Measurements from ENCODE around the gene PRDM7. TPM values are rescaled to one million over a fixed set of nuclear protein-coding genes. Genes with fewer than 3 reads are reported as not detected.

Gene PRDM7
- total and polyA plus RNA-seq, 9 of the 15 experiments (the other 6 are each of a cell fraction or from before 2014, with no cell fraction given) = not detected

- TF ChIP-seq TAF9B (IDR thresholded peaks at IDR 0.05; ENCODE audit: partially characterized antibody) (no peak), E2F8 (IDR thresholded peaks at IDR 0.05; ENCODE audit: low read depth, partially characterized antibody) (no peak), CAMTA2 (CRISPR knock-in tag; conservative IDR thresholded peaks at IDR 0.05) (no peak), HDAC6 (IDR thresholded peaks at IDR 0.05; ENCODE audit: low read depth, low read length) (no peak), SRSF9 (IDR thresholded peaks at IDR 0.05; ENCODE audit: borderline replicate concordance, low read depth, low read length) (no peak), KDM4B (IDR thresholded peaks at IDR 0.05; ENCODE audit: borderline replicate concordance in 2 of 2, low read depth in 1 of 2) (peak in 1 of 2 experiments; percentile 42; a peak in 1 of 4 replicates), PBX2 (CRISPR knock-in tag; IDR thresholded peaks at IDR 0.05; ENCODE audit: low read depth) (no peak), PBX2 (tag; conservative IDR thresholded peaks at IDR 0.05; ENCODE audit: low read depth) (no peak), ZFP36 (IDR thresholded peaks at IDR 0.05; ENCODE audit: low read depth, low read length, partially characterized antibody) (no peak), ZNF76 (CRISPR knock-in tag; IDR thresholded peaks at IDR 0.05; ENCODE audit: borderline replicate concordance) (no peak), THAP12 (CRISPR knock-in tag; IDR thresholded peaks at IDR 0.05) (peak; percentile 53), TEAD2 (tag; IDR thresholded peaks at IDR 0.05) (0 out of 2 replicates have a peak, but pooled peaks have one; percentile 36), CBFB (CRISPR knock-in tag; IDR thresholded peaks at IDR 0.05) (peak; percentile 51; the same call in 1 of the 2 replicates), PHF21A (IDR thresholded peaks at IDR 0.05; ENCODE audit: borderline replicate concordance, low read depth) (no peak), NR2F6 (CRISPR knock-in tag; IDR thresholded peaks at IDR 0.05) (no peak), HDAC2 (IDR thresholded peaks at IDR 0.05) (no peak), HBP1 (CRISPR knock-in tag; IDR thresholded peaks at IDR 0.05) (no peak), ZNF445 (CRISPR knock-in tag; IDR thresholded peaks at IDR 0.05; ENCODE audit: low read depth) (no peak)
Observed at GRCh38 chr16:90022209-90023077, 54.7 kb downstream of the PRDM7 start (continued).

Data from K562 (cell line).